ENCODE results near the gene ZNF318. TPM values are rescaled to one million over a fixed set of nuclear protein-coding genes. Genes with fewer than 3 reads are reported as not detected.

ZNF318 gene
- total RNA-seq, 2 donors from 2014 or later = 22.5 to 24.0 TPM

- Mint-ChIP-seq H3K27ac (no peak overlapping the region), H3K27me3 (peaks cover 28% of the 10 kb centered on the region), H3K4me3 (no peak overlapping the region), H3K36me3 (ENCODE audit: low read depth) (peaks cover 6% of the 10 kb centered on the region), H3K4me1 (peaks cover 9% of the 10 kb centered on the region)
- ATAC-seq (no peak), DNase-seq (no peak)
- no peaks in the 10 kb centered on the region for H3K9me3 ChIP-seq (ENCODE audit: control insufficient read depth, low read length, poor library complexity, severe bottlenecking)
These were observed 68.2 kb downstream of the ZNF318 start for GRCh38 chr6:43301081-43301870.

- no peaks in the 10 kb centered on the region for H3K9me3 ChIP-seq (ENCODE audit: control insufficient read depth, low read length, poor library complexity, severe bottlenecking)
- DNase-seq (no peak), ATAC-seq (no peak)
- H3K4me3 Mint-ChIP-seq = no peak overlapping the region
- H3K4me1 Mint-ChIP-seq = peaks cover 9% of the 10 kb centered on the region
- H3K36me3 Mint-ChIP-seq (ENCODE audit: low read depth) = peaks cover 6% of the 10 kb centered on the region
- peaks cover 28% of the 10 kb centered on the region for H3K27me3 Mint-ChIP-seq
- no peak overlapping the region for H3K27ac Mint-ChIP-seq
These were observed 69.8 kb downstream of the ZNF318 start for GRCh38 chr6:43299338-43300293.

- Mint-ChIP-seq H3K4me3 (no peak overlapping the region), H3K27me3 (peaks cover 28% of the 10 kb centered on the region), H3K27ac (no peak overlapping the region), H3K4me1 (peaks cover 9% of the 10 kb centered on the region), H3K36me3 (ENCODE audit: low read depth) (peaks cover 6% of the 10 kb centered on the region)
- DNase-seq = no peak
- no peaks in the 10 kb centered on the region for H3K9me3 ChIP-seq (ENCODE audit: control insufficient read depth, low read length, poor library complexity, severe bottlenecking)
- no peak for ATAC-seq
These were observed 70.7 kb downstream of the ZNF318 start for GRCh38 chr6:43298565-43299337.

DNA sequence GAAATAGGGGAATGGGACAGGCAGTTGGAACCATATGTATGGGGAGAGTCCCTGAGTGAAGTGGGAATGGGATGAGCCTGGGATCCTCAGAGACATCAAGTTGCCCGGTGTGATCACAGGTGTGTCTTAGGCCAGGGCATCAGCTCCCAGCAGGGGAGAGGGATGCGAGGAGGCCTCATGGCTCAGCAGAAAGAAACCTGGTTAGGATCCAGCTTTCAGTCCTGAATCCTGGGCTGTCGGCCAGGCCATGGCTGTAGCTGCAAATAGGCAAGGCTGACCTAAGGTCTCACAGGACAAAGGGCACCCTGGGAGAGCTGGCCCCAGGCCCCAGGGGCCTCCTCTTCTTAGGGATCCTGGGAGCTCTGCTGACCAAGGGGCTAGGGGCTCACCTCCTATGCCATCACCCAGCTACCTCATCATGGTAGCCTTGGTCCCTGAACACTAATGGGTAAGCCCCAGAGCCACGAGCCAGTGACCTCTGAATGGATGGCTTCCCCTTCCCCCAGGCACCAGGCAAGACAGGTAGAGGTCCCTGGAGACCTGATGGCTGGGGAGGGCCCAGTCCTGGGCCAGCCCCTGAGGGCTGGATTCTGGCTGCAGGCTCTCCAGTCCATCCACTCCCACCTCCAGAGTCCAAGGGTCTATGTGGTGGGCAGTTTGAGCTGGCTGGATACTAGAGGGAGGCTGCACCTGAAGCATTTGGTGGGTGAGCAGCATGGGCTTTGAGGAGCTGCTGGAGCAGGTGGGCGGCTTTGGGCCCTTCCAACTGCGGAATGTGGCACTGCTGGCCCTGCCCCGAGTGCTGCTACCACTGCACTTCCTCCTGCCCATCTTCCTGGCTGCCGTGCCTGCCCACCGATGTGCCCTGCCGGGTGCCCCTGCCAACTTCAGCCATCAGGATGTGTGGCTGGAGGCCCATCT, 71.5 kb downstream of the ZNF318 start, which contains the start of gene SLC22A7:
Gene SLC22A7, plus strand, starts transcription at position 617 of the 921 bp plus-strand sequence. Its CDS starts 99 bp downstream, at position 716.
- ATAC-seq (no peak), DNase-seq (no peak)
- Mint-ChIP-seq H3K27me3 (peaks cover 28% of the 10 kb centered on the region), H3K36me3 (ENCODE audit: low read depth) (peaks cover 6% of the 10 kb centered on the region), H3K4me3 (no peak within 1 kb of the TSS), H3K27ac (no peak within 1 kb of the TSS), H3K4me1 (peaks cover 9% of the 10 kb centered on the region)
- no peaks in the 10 kb centered on the region for H3K9me3 ChIP-seq (ENCODE audit: control insufficient read depth, low read length, poor library complexity, severe bottlenecking)

GRCh38 chr6:43296780-43297497, 72.5 kb downstream of the ZNF318 start:
- Mint-ChIP-seq H3K27ac (no peak overlapping the region), H3K27me3 (peaks cover 28% of the 10 kb centered on the region), H3K36me3 (ENCODE audit: low read depth) (peaks cover 6% of the 10 kb centered on the region), H3K4me1 (peaks cover 9% of the 10 kb centered on the region), H3K4me3 (no peak overlapping the region)
- H3K9me3 ChIP-seq (ENCODE audit: control insufficient read depth, low read length, poor library complexity, severe bottlenecking) = no peaks in the 10 kb centered on the region
- ATAC-seq (no peak), DNase-seq (no peak)

- DNase-seq (no peak), ATAC-seq (no peak)
- no peak overlapping the region for H3K27ac Mint-ChIP-seq
- H3K36me3 Mint-ChIP-seq (ENCODE audit: low read depth) = peaks cover 6% of the 10 kb centered on the region
- H3K4me3 Mint-ChIP-seq = no peak overlapping the region
- H3K9me3 ChIP-seq (ENCODE audit: control insufficient read depth, low read length, poor library complexity, severe bottlenecking) = no peaks in the 10 kb centered on the region
- H3K4me1 Mint-ChIP-seq = peaks cover 7% of the 10 kb centered on the region
- peaks cover 19% of the 10 kb centered on the region for H3K27me3 Mint-ChIP-seq
These were observed 74.0 kb downstream of the ZNF318 start for GRCh38 chr6:43295456-43295855.

GRCh38 chr6:43294536-43294935, 74.9 kb downstream of the ZNF318 start:
- ATAC-seq = no peak
- H3K27ac Mint-ChIP-seq = no peak overlapping the region
- H3K27me3 Mint-ChIP-seq = peaks cover 9% of the 10 kb centered on the region
- DNase-seq = no peak
- H3K4me3 Mint-ChIP-seq = no peak overlapping the region
- H3K4me1 Mint-ChIP-seq = no peaks in the 10 kb centered on the region
- H3K36me3 Mint-ChIP-seq (ENCODE audit: low read depth) = no peaks in the 10 kb centered on the region
- no peaks in the 10 kb centered on the region for H3K9me3 ChIP-seq (ENCODE audit: control insufficient read depth, low read length, poor library complexity, severe bottlenecking)

- no peaks in the 10 kb centered on the region for H3K9me3 ChIP-seq (ENCODE audit: control insufficient read depth, low read length, poor library complexity, severe bottlenecking)
- no peak for DNase-seq
- peaks cover 2% of the 10 kb centered on the region for H3K27me3 Mint-ChIP-seq
- no peaks in the 10 kb centered on the region for H3K4me1 Mint-ChIP-seq
- no peaks in the 10 kb centered on the region for H3K36me3 Mint-ChIP-seq (ENCODE audit: low read depth)
- no peak for ATAC-seq
- no peak overlapping the region for H3K27ac Mint-ChIP-seq
- no peak overlapping the region for H3K4me3 Mint-ChIP-seq
These were observed 75.7 kb downstream of the ZNF318 start for GRCh38 chr6:43293698-43294097.

DNA sequence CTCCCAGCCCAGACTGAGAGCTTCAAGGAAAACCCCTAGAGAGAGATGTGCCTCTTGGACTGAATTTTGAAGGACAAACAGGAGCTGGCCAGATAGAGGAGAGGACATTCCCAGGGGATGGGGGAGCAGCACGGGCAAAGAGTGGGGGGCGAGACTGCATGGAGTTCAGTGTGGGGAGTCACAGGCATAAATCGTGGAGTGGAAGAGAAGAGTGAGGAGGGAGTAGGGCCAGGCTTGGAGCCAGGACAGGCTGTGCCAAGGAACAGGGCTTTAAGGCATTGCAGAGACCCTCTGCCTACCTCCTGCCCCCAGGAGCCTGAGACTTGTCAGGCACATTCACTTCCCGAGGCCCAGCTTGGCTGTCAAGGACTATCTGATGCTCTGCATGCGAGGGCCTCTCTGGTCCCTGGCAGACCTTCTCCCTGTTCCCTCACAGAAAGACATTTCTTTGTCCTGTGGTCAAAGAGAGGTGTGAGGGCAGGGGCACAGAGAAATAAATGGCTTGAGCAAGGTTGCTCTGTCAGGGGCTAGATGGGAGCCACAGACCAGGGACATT, 76.6 kb downstream of the ZNF318 start:
- no peaks in the 10 kb centered on the region for H3K9me3 ChIP-seq (ENCODE audit: control insufficient read depth, low read length, poor library complexity, severe bottlenecking)
- no peaks in the 10 kb centered on the region for H3K36me3 Mint-ChIP-seq (ENCODE audit: low read depth)
- H3K4me1 Mint-ChIP-seq = no peaks in the 10 kb centered on the region
- no peak overlapping the region for H3K27ac Mint-ChIP-seq
- DNase-seq = no peak
- ATAC-seq = no peak
- H3K4me3 Mint-ChIP-seq = no peak overlapping the region
- peaks cover 2% of the 10 kb centered on the region for H3K27me3 Mint-ChIP-seq

DNA sequence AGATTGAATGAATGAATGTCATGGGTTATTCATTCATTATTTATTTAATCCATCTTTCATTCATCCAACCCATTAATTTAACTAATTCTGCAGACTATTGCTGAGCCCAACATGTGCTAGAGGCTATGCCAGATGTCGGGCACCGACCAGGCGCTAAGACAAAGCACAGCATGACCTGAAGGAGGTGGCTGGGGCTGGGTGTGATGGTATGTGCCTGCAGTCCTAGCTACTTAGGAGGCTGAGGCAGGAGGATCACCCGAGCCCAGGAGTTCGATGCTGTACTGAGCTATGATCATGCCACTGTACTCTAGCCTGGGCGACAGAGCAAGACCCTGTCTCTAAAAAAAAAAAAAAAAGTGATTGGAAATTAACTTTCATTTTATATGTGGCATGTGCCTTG, 77.1 kb downstream of the ZNF318 start:
- no peak for ATAC-seq
- Mint-ChIP-seq H3K27me3 (peaks cover 7% of the 10 kb centered on the region), H3K4me3 (no peak overlapping the region), H3K4me1 (no peaks in the 10 kb centered on the region), H3K36me3 (ENCODE audit: low read depth) (no peaks in the 10 kb centered on the region), H3K27ac (no peak overlapping the region)
- H3K9me3 ChIP-seq (ENCODE audit: control insufficient read depth, low read length, poor library complexity, severe bottlenecking) = no peaks in the 10 kb centered on the region
- no peak for DNase-seq

- no peak for ATAC-seq
- H3K4me1 Mint-ChIP-seq = no peaks in the 10 kb centered on the region
- no peak for DNase-seq
- H3K4me3 Mint-ChIP-seq = no peak overlapping the region
- H3K27ac Mint-ChIP-seq = no peak overlapping the region
- H3K27me3 Mint-ChIP-seq = peaks cover 13% of the 10 kb centered on the region
- H3K36me3 Mint-ChIP-seq (ENCODE audit: low read depth) = no peaks in the 10 kb centered on the region
- H3K9me3 ChIP-seq (ENCODE audit: control insufficient read depth, low read length, poor library complexity, severe bottlenecking) = no peaks in the 10 kb centered on the region
These were observed 77.7 kb downstream of the ZNF318 start for GRCh38 chr6:43291708-43292107.

Data from T-helper 17 cell (primary cell).